ENCODE results near the gene TMEM117.
"Not testable (repeated sequence)": the region's sequence is repeated elsewhere in the genome, so short reads cannot be mapped to it uniquely, and the experiment has no call there.

DNA sequence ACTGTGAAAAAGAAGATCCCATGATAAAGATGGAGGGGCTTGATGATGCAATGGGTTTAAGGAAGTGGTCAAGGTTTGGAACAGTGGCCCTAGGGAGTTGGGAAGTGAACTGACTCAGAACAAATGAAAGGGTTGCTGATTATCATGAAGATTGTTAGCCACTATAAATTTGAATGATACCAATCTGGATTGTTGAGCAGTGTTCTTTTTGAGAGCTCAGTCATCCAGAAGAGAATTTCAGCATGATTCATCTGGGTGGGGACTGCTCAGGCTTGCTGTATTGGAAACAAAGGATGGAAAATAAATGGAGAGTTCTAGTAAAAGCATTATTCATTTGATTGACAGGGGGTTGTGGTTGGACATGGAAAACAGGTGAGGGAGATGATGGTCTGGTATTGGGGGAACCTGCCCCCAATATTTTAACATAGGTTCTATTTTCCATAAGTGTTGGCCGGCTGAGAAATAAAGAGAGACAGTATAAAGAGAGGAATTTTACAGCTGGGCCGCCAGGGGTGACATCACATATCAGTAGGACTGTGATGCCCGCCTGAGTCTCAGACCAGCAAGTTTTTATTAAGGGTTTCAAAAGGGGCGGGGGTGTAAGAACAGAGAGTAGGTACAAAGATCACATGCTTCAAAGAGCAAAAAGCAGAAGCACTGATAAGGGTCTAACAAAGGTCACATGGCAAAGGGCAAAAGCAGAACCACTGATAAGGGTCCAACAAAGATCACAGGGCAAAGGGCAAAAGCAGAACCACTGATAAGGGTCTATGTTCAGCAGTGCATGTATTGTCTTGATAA, 11.7 kb downstream of the TMEM117 start:
- not testable (repeated sequence) for TF ChIP-seq EZH2 (IDR thresholded peaks at IDR 0.05; ENCODE audit: borderline replicate concordance, low read depth, low read length, poor library complexity, severe bottlenecking)
- TF ChIP-seq, protein P1, sequence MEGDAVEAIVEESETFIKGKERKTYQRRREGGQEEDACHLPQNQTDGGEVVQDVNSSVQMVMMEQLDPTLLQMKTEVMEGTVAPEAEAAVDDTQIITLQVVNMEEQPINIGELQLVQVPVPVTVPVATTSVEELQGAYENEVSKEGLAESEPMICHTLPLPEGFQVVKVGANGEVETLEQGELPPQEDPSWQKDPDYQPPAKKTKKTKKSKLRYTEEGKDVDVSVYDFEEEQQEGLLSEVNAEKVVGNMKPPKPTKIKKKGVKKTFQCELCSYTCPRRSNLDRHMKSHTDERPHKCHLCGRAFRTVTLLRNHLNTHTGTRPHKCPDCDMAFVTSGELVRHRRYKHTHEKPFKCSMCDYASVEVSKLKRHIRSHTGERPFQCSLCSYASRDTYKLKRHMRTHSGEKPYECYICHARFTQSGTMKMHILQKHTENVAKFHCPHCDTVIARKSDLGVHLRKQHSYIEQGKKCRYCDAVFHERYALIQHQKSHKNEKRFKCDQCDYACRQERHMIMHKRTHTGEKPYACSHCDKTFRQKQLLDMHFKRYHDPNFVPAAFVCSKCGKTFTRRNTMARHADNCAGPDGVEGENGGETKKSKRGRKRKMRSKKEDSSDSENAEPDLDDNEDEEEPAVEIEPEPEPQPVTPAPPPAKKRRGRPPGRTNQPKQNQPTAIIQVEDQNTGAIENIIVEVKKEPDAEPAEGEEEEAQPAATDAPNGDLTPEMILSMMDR (conservative IDR thresholded peaks at IDR 0.05; ENCODE audit: low read depth, low read length), result not testable (repeated sequence)

All from A673 (cell line).